Neural cell (in vitro differentiated cells): Measurements from ENCODE around the gene TCIRG1. TPM values are rescaled to one million over a fixed set of nuclear protein-coding genes. Genes with fewer than 3 reads are reported as not detected.

Source experiments
- H2AFZ ChIP-seq: fragments of 200-600, 300-800 bp; sonication (generic), shearing (Covaris generic); 2 replicates; pipeline ENCODE4 v1.6.0; 2014; ENCODE audit warnings: low read depth, mild to moderate bottlenecking, antibody characterized with exemption, low read length, moderate library complexity
- H3F3A ChIP-seq: fragments of 200-600 bp; shearing (Covaris generic); 2 replicates; pipeline ENCODE4 v1.6.1; 2016; ENCODE audit warnings: mild to moderate bottlenecking, moderate library complexity, mixed read lengths, antibody characterized with exemption, low read length; ENCODE audit not compliant: insufficient read depth, poor library complexity, severe bottlenecking
- H3K27ac ChIP-seq: fragments of 200-600, 300-800 bp; sonication (generic), shearing (Covaris generic); 2 replicates; pipeline ENCODE4 v1.5.1; 2014; ENCODE audit warnings: mild to moderate bottlenecking, low read length, moderate library complexity
- H3K27me3 ChIP-seq: fragments of 300-800, 200-600 bp; sonication (generic), shearing (Covaris generic); 2 replicates; pipeline ENCODE4 v1.6.0; 2014; ENCODE audit warnings: mild to moderate bottlenecking, low read depth, low read length, moderate library complexity; ENCODE audit not compliant: insufficient read depth
- H3K36me3 ChIP-seq: fragments of 300-800, 200-600 bp; sonication (generic), shearing (Covaris generic); 2 replicates; pipeline ENCODE4 v1.5.1; 2014; ENCODE audit warnings: mild to moderate bottlenecking, antibody characterized with exemption, low read length, moderate library complexity; ENCODE audit not compliant: insufficient read depth
- H3K4me2 ChIP-seq: fragments of 300-800, 200-600 bp; sonication (generic), shearing (Covaris generic); 2 replicates; pipeline ENCODE4 v1.6.0; 2014; ENCODE audit warnings: mild to moderate bottlenecking, low read length
- H3K4me3 ChIP-seq: fragments of 300-800, 200-600 bp; sonication (generic), shearing (Covaris generic); 2 replicates; pipeline ENCODE4 v1.5.1; 2014; ENCODE audit warnings: mild to moderate bottlenecking, low read length, moderate library complexity
- H3K79me2 ChIP-seq: fragments of 200-600 bp; shearing (Covaris generic); replicated peaks from 2 replicates; pipeline ENCODE4 v1.6.0; 2014; ENCODE audit warnings: mild to moderate bottlenecking, low read length, moderate library complexity; ENCODE audit not compliant: insufficient read depth
- H3K9ac ChIP-seq: fragments of 300-800, 200-600 bp; sonication (generic), shearing (Covaris generic); 2 replicates; pipeline ENCODE4 v1.6.1; 2016; ENCODE audit warnings: mild to moderate bottlenecking, low read length, mixed read lengths
- H3K9me2 ChIP-seq: fragments of 200-600 bp; shearing (Covaris generic); 2 replicates; pipeline ENCODE4 v1.6.1; 2016; ENCODE audit warnings: mild to moderate bottlenecking, low read length, mixed read lengths; ENCODE audit not compliant: insufficient read depth
- H3K9me3 ChIP-seq: fragments of 200-600, 300-800 bp; sonication (generic), shearing (Covaris generic); 2 replicates; pipeline ENCODE4 v1.6.1; 2016; ENCODE audit warnings: mild to moderate bottlenecking, mixed run types, low read length, moderate library complexity, mixed read lengths
- H4K20me1 ChIP-seq: fragments of 200-600 bp; shearing (Covaris generic); 2 replicates; pipeline ENCODE4 v1.6.1; 2016; ENCODE audit warnings: mild to moderate bottlenecking, mixed run types; ENCODE audit not compliant: insufficient read depth
- CTCF ChIP-seq: fragments of 450-650 bp; IDR thresholded peaks from 2 replicates; pipeline ENCODE4 v1.5.1; 2014; ENCODE audit warnings: antibody characterized with exemption, mild to moderate bottlenecking, moderate library complexity; ENCODE audit not compliant: poor library complexity, severe bottlenecking
- EP300 ChIP-seq: fragments of 450-650 bp; conservative IDR thresholded peaks from 2 replicates; pipeline ENCODE4 v1.6.1; 2014; ENCODE audit warnings: antibody characterized with exemption, mild to moderate bottlenecking, moderate library complexity; ENCODE audit not compliant: poor library complexity, severe bottlenecking
- EZH2 ChIP-seq: fragments of 200-600, 300-800 bp; shearing (Covaris generic), sonication (generic); IDR thresholded peaks from 2 replicates; pipeline ENCODE4 v1.6.1; 2014; ENCODE audit warnings: antibody characterized with exemption, low read length, borderline replicate concordance, mild to moderate bottlenecking; ENCODE audit not compliant: insufficient read depth, poor library complexity, severe bottlenecking
- MXI1 ChIP-seq: fragments of 450-650 bp; conservative IDR thresholded peaks from 2 replicates; pipeline ENCODE4 v1.6.1; 2014; ENCODE audit warnings: antibody characterized with exemption, mild to moderate bottlenecking; ENCODE audit not compliant: poor library complexity, severe bottlenecking
- POLR2AphosphoS5 ChIP-seq: IDR thresholded peaks from 2 replicates; pipeline ENCODE4 v1.6.1; 2012
- RAD21 ChIP-seq: fragments of 450-650 bp; conservative IDR thresholded peaks from 2 replicates; pipeline ENCODE4 v1.6.1; 2014; ENCODE audit warnings: antibody characterized with exemption, mild to moderate bottlenecking, moderate library complexity
- REST ChIP-seq: IDR thresholded peaks from 2 replicates; pipeline ENCODE4 v1.6.1; 2012; ENCODE audit warnings: borderline replicate concordance
- SMC3 ChIP-seq: fragments of 450-650 bp; conservative IDR thresholded peaks from 2 replicates; pipeline ENCODE4 v1.6.1; 2014; ENCODE audit warnings: antibody characterized with exemption, mild to moderate bottlenecking, moderate library complexity; ENCODE audit not compliant: poor library complexity
- TAF1 ChIP-seq: IDR thresholded peaks from 2 replicates; pipeline ENCODE4 v1.6.1; 2012; ENCODE audit warnings: low read depth
- polyA plus RNA-seq: library from polyadenylated mRNA; depleted of rRNA; stranded (reverse); fragments of >200 nt; gene quantifications from 2 replicates; pipeline ENCODE4 v1.2.3, GENCODE V29; 2014

The TCIRG1 gene
- polyA plus RNA-seq, 1 donor from 2014 or later = 1.8 TPM

GRCh38 chr11:68012044-68012842 is 26.6 kb upstream of the TCIRG1 start:
- Histone ChIP-seq H3K79me2 (no peaks in the 10 kb centered on the region), H3K9ac (no peak overlapping the region), H4K20me1 (no peaks in the 10 kb centered on the region), H3F3A (no peaks in the 10 kb centered on the region), H3K4me3 (no peak overlapping the region), H3K27me3 (no peaks in the 10 kb centered on the region), H3K36me3 (no peaks in the 10 kb centered on the region), H2AFZ (no peak overlapping the region), H3K27ac (no peak overlapping the region), H3K4me2 (no peak overlapping the region), H3K9me3 (no peaks in the 10 kb centered on the region), H3K9me2 (no peaks in the 10 kb centered on the region)
- TF ChIP-seq MXI1 = no peak
- TF ChIP-seq REST = no peak
- no peak for TF ChIP-seq RAD21
- no peak for TF ChIP-seq EP300
- TF ChIP-seq CTCF = no peak
- no peak for TF ChIP-seq SMC3
- no peak for TF ChIP-seq POLR2AphosphoS5
- TF ChIP-seq TAF1 = no peak
- TF ChIP-seq EZH2 = no peak

- H3K27me3 ChIP-seq = no peaks in the 10 kb centered on the region
- H2AFZ ChIP-seq = no peak overlapping the region
- no peaks in the 10 kb centered on the region for H3F3A ChIP-seq
- TF ChIP-seq EP300 (no peak), TAF1 (no peak), SMC3 (no peak), REST (no peak), MXI1 (no peak), EZH2 (no peak), RAD21 (no peak)
- H4K20me1 ChIP-seq = no peaks in the 10 kb centered on the region
- no peaks in the 10 kb centered on the region for H3K9me3 ChIP-seq
- no peak overlapping the region for H3K4me2 ChIP-seq
- H3K9me2 ChIP-seq = no peaks in the 10 kb centered on the region
- H3K4me3 ChIP-seq = no peak overlapping the region
- H3K9ac ChIP-seq = no peak overlapping the region
- no peaks in the 10 kb centered on the region for H3K79me2 ChIP-seq
- H3K27ac ChIP-seq = no peak overlapping the region
- H3K36me3 ChIP-seq = no peaks in the 10 kb centered on the region
Observed at GRCh38 chr11:68012843-68013610, 25.8 kb upstream of the TCIRG1 start.
